CD4-positive, CD25-positive, alpha-beta regulatory T cell (primary cell): ENCODE measurements around the gene AMZ1. TPM values are rescaled to one million over a fixed set of nuclear protein-coding genes. Genes with fewer than 3 reads are reported as not detected.

Experiments
- ATAC-seq, 2 donors: fragments of 150-1000 bp; cut with Tn5 transposase; one replicate each; pipeline ENCODE4 v1.10.0; 2021; ENCODE audit warnings: low read depth in 2 of 2, moderate number of reproducible peaks in 2 of 2, moderate library complexity in 1 of 2
- DNase-seq, 3 donors: peaks; one replicate each; pipeline versions ENCODE4 v3.0.0 to v3.0.0-alpha.2; 2012 to 2022; ENCODE audit warnings: mixed read lengths in 1 of 3
- H3K27ac ChIP-seq: one replicate; pipeline ENCODE4 v1.7.0; 2013; ENCODE audit warnings: mild to moderate bottlenecking, low read length; ENCODE audit not compliant: insufficient read depth, poor library complexity, severe bottlenecking
- H3K27me3 ChIP-seq: one replicate; pipeline ENCODE4 v1.7.0; 2013; ENCODE audit warnings: low read length; ENCODE audit not compliant: control insufficient read depth, insufficient read depth
- H3K36me3 ChIP-seq: one replicate; pipeline ENCODE4 v1.7.0; 2013; ENCODE audit warnings: mild to moderate bottlenecking, low read length, moderate library complexity; ENCODE audit not compliant: control insufficient read depth, insufficient read depth
- H3K4me1 ChIP-seq: 2 replicates; pipeline ENCODE4 v1.7.0; 2013; ENCODE audit warnings: mild to moderate bottlenecking, low read length; ENCODE audit not compliant: insufficient read depth, control insufficient read depth, poor library complexity, severe bottlenecking
- H3K4me3 ChIP-seq: one replicate; pipeline ENCODE4 v1.7.0; 2013; ENCODE audit warnings: low read depth, mild to moderate bottlenecking, low read length, moderate library complexity
- H3K9me3 ChIP-seq, 2 experiments: 1 replicate in 1 of 2; 2 replicates in 1 of 2; pipeline ENCODE4 v1.7.0; 2013; ENCODE audit warnings: low read length in 2 of 2, mild to moderate bottlenecking in 1 of 2, moderate library complexity in 1 of 2; ENCODE audit not compliant: control insufficient read depth in 2 of 2
- H3K27ac Mint-ChIP-seq, 3 donors: one replicate each; pipeline ENCODE4 v1.8.0; 2020 to 2022; ENCODE audit warnings: mild to moderate bottlenecking in 3 of 3, mixed read lengths in 3 of 3, moderate library complexity in 2 of 3
- H3K27me3 Mint-ChIP-seq: one replicate; pipeline ENCODE4 v1.8.0; 2022; ENCODE audit warnings: mild to moderate bottlenecking, mixed read lengths
- H3K36me3 Mint-ChIP-seq: one replicate; pipeline ENCODE4 v1.8.0; 2020; ENCODE audit warnings: mixed read lengths
- H3K4me1 Mint-ChIP-seq, 4 donors: one replicate each; pipeline ENCODE4 v1.8.0; 2020 to 2022; ENCODE audit warnings: mixed read lengths in 4 of 4, mild to moderate bottlenecking in 1 of 4
- H3K4me3 Mint-ChIP-seq, 4 donors: one replicate each; pipeline ENCODE4 v1.8.0; 2020 to 2022; ENCODE audit warnings: mild to moderate bottlenecking in 4 of 4, mixed read lengths in 4 of 4, moderate library complexity in 3 of 4
- H3K9me3 Mint-ChIP-seq, 7 donors: one replicate each; pipeline ENCODE4 v1.8.0; 2020 to 2022; ENCODE audit warnings: mixed read lengths in 7 of 7, mild to moderate bottlenecking in 3 of 7, moderate library complexity in 2 of 7
- polyA plus RNA-seq, 4 donors: library from polyadenylated mRNA; unstranded; fragments of 300-500 nt; fragmentation: Illumina TruSeq; gene quantifications; one replicate each; pipeline ENCODE4 v1.2.3, GENCODE V29; 2021
- total RNA-seq: library from RNA; stranded (reverse); gene quantifications from one replicate; pipeline ENCODE4 v1.2.3, GENCODE V29; 2022

The AMZ1 gene
- total and polyA plus RNA-seq, 5 donors from 2014 or later, result 0.43 to 1.8 (median 0.64) TPM

DNA sequence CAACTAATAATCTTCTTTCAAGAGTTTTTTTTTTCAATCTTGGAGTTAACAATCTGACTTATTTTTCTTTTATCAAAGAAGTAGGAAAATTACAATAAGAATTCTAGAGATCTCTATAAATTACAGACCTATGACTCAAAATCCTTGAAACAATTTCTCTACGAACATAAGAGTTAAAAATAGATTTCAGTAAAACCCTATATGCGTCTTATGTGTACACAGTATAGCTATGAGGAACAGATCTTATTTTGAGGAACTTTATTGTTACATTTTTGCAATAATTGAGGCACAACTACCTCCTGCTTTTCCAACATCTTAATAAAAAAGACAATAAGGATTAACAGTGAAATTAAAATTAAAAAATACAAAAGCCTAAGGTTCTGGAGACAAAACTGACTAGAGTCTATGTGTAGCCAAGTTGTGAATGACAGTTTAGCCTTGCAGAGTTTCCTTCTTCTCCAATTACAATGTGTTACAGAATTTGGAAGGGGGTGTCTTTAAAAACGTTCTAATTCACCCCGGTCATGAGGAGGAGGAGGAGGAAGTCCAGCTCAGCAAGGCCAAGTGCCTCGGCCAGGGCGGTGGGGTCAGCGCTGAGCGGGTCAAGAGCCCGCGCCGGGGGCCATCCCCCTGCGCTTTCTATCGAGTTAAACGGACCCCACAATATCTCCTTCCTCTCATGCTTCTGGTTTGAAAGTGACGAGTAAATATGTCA lies 40.5 kb downstream of the AMZ1 start:
- DNase-seq (no peak), ATAC-seq (no peak)
- peaks cover 3% of the 10 kb centered on the region for H3K4me1 ChIP-seq
- Mint-ChIP-seq H3K4me3 (no peak overlapping the region), H3K27me3 (no peaks in the 10 kb centered on the region), H3K4me1 (peaks cover 0 to 15% (median 6%) of the 10 kb centered on the region in 4 donors), H3K9me3 (no peaks in the 10 kb centered on the region), H3K27ac (no peak overlapping the region), H3K36me3 (peaks cover 40% of the 10 kb centered on the region)
- no peak overlapping the region for H3K4me3 ChIP-seq
- no peak overlapping the region for H3K27ac ChIP-seq
- H3K9me3 ChIP-seq, result no peaks in the 10 kb centered on the region
- H3K36me3 ChIP-seq, result peaks cover 21% of the 10 kb centered on the region
- no peaks in the 10 kb centered on the region for H3K27me3 ChIP-seq

GRCh38 chr7:2729031-2729892 lies 41.3 kb downstream of the AMZ1 start:
- DNase-seq (no peak), ATAC-seq (no peak)
- Histone ChIP-seq H3K27me3 (no peaks in the 10 kb centered on the region), H3K4me1 (peaks cover 3% of the 10 kb centered on the region), H3K36me3 (peaks cover 21% of the 10 kb centered on the region), H3K27ac (no peak overlapping the region), H3K9me3 (no peaks in the 10 kb centered on the region), H3K4me3 (no peak overlapping the region)
- peaks cover 40% of the 10 kb centered on the region for H3K36me3 Mint-ChIP-seq
- no peak overlapping the region for H3K4me3 Mint-ChIP-seq
- H3K4me1 Mint-ChIP-seq, result peaks cover 3 to 21% (median 10%) of the 10 kb centered on the region in 4 donors
- H3K9me3 Mint-ChIP-seq, result no peaks in the 10 kb centered on the region
- H3K27ac Mint-ChIP-seq, result no peak overlapping the region
- H3K27me3 Mint-ChIP-seq, result no peaks in the 10 kb centered on the region

GRCh38 chr7:2729893-2730716 lies 42.1 kb downstream of the AMZ1 start:
- no peak for DNase-seq
- H3K4me1 ChIP-seq, result peaks cover 3% of the 10 kb centered on the region

DNA sequence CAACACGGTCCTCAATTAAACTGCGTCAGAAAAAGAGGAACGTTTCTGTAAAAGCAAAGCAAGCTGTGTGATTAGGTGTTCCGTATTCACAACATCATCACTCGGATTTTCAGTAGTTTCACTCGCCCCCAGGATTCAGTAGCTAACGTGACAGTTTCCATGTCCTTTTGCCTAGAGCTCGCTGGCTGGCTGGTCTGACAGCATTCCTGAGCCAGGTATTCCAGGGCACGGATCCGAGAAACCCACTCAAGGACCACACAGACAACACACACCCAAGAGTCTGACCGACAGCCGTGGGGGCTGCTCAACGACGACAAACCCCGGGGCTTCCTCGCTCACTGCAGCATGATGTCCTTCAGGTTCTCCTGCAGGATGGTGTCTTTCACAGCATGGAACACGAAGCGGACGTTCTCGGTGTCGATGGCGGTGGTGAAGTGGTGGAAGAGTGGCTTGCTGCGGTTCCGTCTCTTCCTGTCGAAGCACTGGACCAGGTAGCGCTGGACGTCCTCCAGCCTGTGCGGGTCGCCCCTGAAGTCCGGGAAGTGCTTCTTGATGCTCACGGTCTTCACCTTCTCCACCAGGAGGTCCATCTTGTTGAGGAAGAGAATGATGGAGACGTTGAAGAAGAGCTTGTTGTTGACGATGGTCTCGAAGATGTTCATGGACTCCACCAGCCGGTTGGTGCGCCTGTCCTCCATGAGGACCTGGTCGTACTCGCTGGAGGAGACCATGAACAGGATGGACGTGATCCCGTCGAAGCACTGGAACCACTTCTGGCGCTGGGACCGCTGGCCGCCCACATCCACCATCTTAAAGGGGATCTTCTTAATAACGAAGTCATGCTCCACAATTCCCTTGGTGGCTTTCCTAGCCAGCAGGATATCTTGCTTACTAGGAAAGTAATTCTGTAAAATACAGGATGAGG lies 43.1 kb downstream of the AMZ1 start:
- ATAC-seq (no peak), DNase-seq (no peak)
- Mint-ChIP-seq H3K4me1 (peaks cover 5 to 37% (median 13%) of the 10 kb centered on the region in 4 donors), H3K27me3 (no peaks in the 10 kb centered on the region), H3K36me3 (peaks cover 40% of the 10 kb centered on the region), H3K27ac (peak overlapping the region in 2 of 3 donors; percentile 35 to 66), H3K4me3 (no peak overlapping the region), H3K9me3 (no peaks in the 10 kb centered on the region)
- Histone ChIP-seq H3K4me3 (no peak overlapping the region), H3K27ac (no peak overlapping the region), H3K36me3 (peaks cover 21% of the 10 kb centered on the region), H3K4me1 (peaks cover 3% of the 10 kb centered on the region), H3K27me3 (no peaks in the 10 kb centered on the region), H3K9me3 (no peaks in the 10 kb centered on the region)

More at GRCh38 chr7:2729893-2730716, 42.1 kb downstream of the AMZ1 start:
- Mint-ChIP-seq H3K36me3 (peaks cover 40% of the 10 kb centered on the region), H3K27me3 (no peaks in the 10 kb centered on the region), H3K4me1 (peaks cover 5 to 29% (median 11%) of the 10 kb centered on the region in 4 donors), H3K9me3 (no peaks in the 10 kb centered on the region), H3K4me3 (no peak overlapping the region), H3K27ac (no peak overlapping the region)
- no peaks in the 10 kb centered on the region for H3K9me3 ChIP-seq
- no peak overlapping the region for H3K27ac ChIP-seq
- H3K36me3 ChIP-seq, result peaks cover 21% of the 10 kb centered on the region
- ATAC-seq, result no peak
- no peaks in the 10 kb centered on the region for H3K27me3 ChIP-seq
- no peak overlapping the region for H3K4me3 ChIP-seq

DNA sequence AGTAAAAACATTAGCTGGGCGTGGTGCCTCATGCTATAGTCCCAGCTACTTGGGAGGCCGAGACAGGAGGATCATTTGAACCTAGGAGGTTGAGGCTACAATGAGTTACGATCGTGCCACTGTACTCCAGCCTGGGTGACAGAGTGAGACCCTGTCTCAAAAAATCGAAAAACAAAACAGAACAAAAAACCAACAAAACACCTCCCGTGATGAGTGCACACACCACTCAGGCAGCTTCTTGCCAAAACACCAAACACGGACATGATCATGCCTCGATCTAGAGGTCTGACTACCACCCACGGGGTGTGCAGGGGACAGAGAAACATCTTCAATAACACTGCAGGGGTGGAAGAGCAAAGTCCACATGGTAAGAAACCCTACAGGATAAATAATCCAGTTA lies 44.4 kb downstream of the AMZ1 start:
- no peaks in the 10 kb centered on the region for H3K27me3 ChIP-seq
- no peak for DNase-seq
- no peaks in the 10 kb centered on the region for H3K27me3 Mint-ChIP-seq
- no peaks in the 10 kb centered on the region for H3K9me3 ChIP-seq
- H3K4me1 ChIP-seq, result peaks cover 3% of the 10 kb centered on the region
- H3K27ac ChIP-seq, result no peak overlapping the region
- peaks cover 37% of the 10 kb centered on the region for H3K36me3 Mint-ChIP-seq
- no peak for ATAC-seq
- H3K4me3 Mint-ChIP-seq, result no peak overlapping the region
- no peak overlapping the region for H3K4me3 ChIP-seq
- no peaks in the 10 kb centered on the region for H3K9me3 Mint-ChIP-seq
- peaks cover 19% of the 10 kb centered on the region for H3K36me3 ChIP-seq
- peaks cover 5 to 41% (median 15%) of the 10 kb centered on the region in 4 donors for H3K4me1 Mint-ChIP-seq
- peak overlapping the region in 2 of 3 donors; percentile 4 to 66 for H3K27ac Mint-ChIP-seq

DNA sequence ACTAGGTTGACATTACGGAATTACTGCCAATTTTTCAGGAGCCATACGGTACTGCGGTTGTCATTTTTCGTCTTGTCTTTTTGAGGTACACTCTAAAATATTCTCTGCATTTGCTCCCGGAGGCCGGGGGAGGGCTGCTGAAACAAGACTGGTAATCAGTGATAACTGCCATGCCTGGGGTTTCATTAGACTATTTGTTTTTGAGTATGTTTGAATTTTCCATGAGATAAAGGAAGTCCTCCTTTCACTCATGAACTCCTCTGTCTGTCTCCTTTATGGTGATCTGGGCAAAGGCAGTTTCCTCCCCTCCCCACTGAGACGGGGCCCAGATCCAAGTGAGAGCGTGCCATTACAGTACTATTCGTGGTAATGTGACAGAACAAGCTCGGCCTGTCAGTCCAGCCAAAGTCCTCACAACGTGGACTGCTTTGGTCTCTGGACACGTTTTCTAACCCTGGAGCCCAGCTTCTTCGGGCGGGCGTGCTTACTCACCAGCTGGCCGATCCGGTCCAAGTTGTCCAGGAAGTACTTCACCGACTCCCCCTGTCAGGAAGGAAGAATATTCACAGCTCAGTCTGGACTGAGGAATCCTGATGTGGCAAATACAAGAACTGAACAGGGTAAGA lies 45.1 kb downstream of the AMZ1 start:
- H3K36me3 ChIP-seq, result peaks cover 19% of the 10 kb centered on the region
- Mint-ChIP-seq H3K36me3 (peaks cover 35% of the 10 kb centered on the region), H3K9me3 (no peaks in the 10 kb centered on the region), H3K4me1 (peaks cover 5 to 41% (median 15%) of the 10 kb centered on the region in 4 donors), H3K4me3 (no peak overlapping the region), H3K27me3 (no peaks in the 10 kb centered on the region), H3K27ac (peak overlapping the region in 2 of 3 donors; percentile 11 to 66)
- H3K27me3 ChIP-seq, result no peaks in the 10 kb centered on the region
- H3K27ac ChIP-seq, result no peak overlapping the region
- H3K4me3 ChIP-seq, result no peak overlapping the region
- ATAC-seq (no peak), DNase-seq (no peak)
- peaks cover 3% of the 10 kb centered on the region for H3K4me1 ChIP-seq
- no peaks in the 10 kb centered on the region for H3K9me3 ChIP-seq
